HepG2 (cell line): Measurements from ENCODE around the gene ABHD1. TPM values are rescaled to one million over a fixed set of nuclear protein-coding genes. Genes with fewer than 3 reads are reported as not detected.

Source experiments
- FOXK1 ChIP-seq: sonication (generic); formaldehyde crosslinking; IDR thresholded peaks from 2 replicates; pipeline ENCODE4 v1.4.0; 2020; ENCODE audit warnings: low read depth, missing genetic modification reagents, borderline replicate concordance
- FUBP1 ChIP-seq: sonication (generic); formaldehyde crosslinking; IDR thresholded peaks from 2 replicates; pipeline ENCODE4 v1.5.1; 2020; ENCODE audit warnings: missing genetic modification reagents, mild to moderate bottlenecking, borderline replicate concordance
- JUND ChIP-seq: sonication (generic); formaldehyde crosslinking; IDR thresholded peaks from 2 replicates; pipeline ENCODE4 v1.8.0; 2022; ENCODE audit warnings: mild to moderate bottlenecking, missing genetic modification reagents
- MTA3 ChIP-seq: sonication (generic); formaldehyde crosslinking; IDR thresholded peaks from 2 replicates; pipeline ENCODE4 v1.4.0; 2020; ENCODE audit warnings: missing genetic modification reagents
- NFATC3 ChIP-seq: sonication (generic); formaldehyde crosslinking; IDR thresholded peaks from 2 replicates; pipeline ENCODE4 v1.5.1; 2020; ENCODE audit warnings: mild to moderate bottlenecking, missing genetic modification reagents
- ONECUT2 ChIP-seq: sonication (generic); formaldehyde crosslinking; IDR thresholded peaks from 2 replicates; pipeline ENCODE4 v1.4.0; 2020; ENCODE audit warnings: missing genetic modification reagents
- POGZ ChIP-seq: sonication (generic); formaldehyde crosslinking; IDR thresholded peaks from 2 replicates; pipeline ENCODE4 v1.4.0; 2020; ENCODE audit warnings: mild to moderate bottlenecking, missing genetic modification reagents
- PRMT3 ChIP-seq: sonication (generic); formaldehyde crosslinking; IDR thresholded peaks from 2 replicates; pipeline ENCODE4 v1.8.1; 2022; ENCODE audit warnings: low read depth, mild to moderate bottlenecking, moderate library complexity, missing genetic modification reagents, borderline replicate concordance
- RFX5 ChIP-seq: IDR thresholded peaks from 2 replicates; pipeline ENCODE4 v1.6.1; 2011; ENCODE audit warnings: low read depth, low read length, improper control_type of control experiment
- SMARCC2 ChIP-seq: fragments of 450-650 bp; IDR thresholded peaks from 2 replicates; pipeline ENCODE4 v1.6.1; 2017; ENCODE audit warnings: antibody characterized with exemption, mild to moderate bottlenecking
- SRF ChIP-seq: IDR thresholded peaks from 2 replicates; pipeline ENCODE4 v1.6.1; 2011; ENCODE audit warnings: mild to moderate bottlenecking, low read depth, low read length, moderate library complexity
- TBP ChIP-seq: sonication (generic); formaldehyde crosslinking; IDR thresholded peaks from 2 replicates; pipeline ENCODE4 v1.5.0; 2020; ENCODE audit warnings: missing genetic modification reagents
- TFE3 ChIP-seq: IDR thresholded peaks from 2 replicates; pipeline ENCODE4 v1.6.1; 2016
- U2AF2 ChIP-seq: fragments of 200-400 bp; formaldehyde crosslinking; IDR thresholded peaks from 2 replicates; pipeline ENCODE4 v1.6.1; 2017; ENCODE audit warnings: low read depth, mild to moderate bottlenecking, low read length
- USF2 ChIP-seq, 2 experiments: sonication (generic) in 1 of 2; formaldehyde crosslinking in 1 of 2; IDR thresholded peaks; 2 replicates each; pipeline versions ENCODE4 v1.5.1 to v1.6.1; 2011 to 2020; ENCODE audit warnings: borderline replicate concordance in 1 of 2, low read depth in 1 of 2, low read length in 1 of 2, mild to moderate bottlenecking in 1 of 2, missing genetic modification reagents in 1 of 2, moderate library complexity in 1 of 2
- ZFP36 ChIP-seq: fragments of 150-350 bp; IDR thresholded peaks from 2 replicates; pipeline ENCODE4 v1.6.1; 2018; ENCODE audit warnings: borderline replicate concordance, low read length, low read depth; ENCODE audit not compliant: partially characterized antibody
- ZFP37 ChIP-seq: sonication (generic); formaldehyde crosslinking; IDR thresholded peaks from 2 replicates; pipeline ENCODE4 v1.4.0; 2020; ENCODE audit warnings: missing genetic modification reagents, borderline replicate concordance
- ZFP62 ChIP-seq: sonication (generic); formaldehyde crosslinking; IDR thresholded peaks from 2 replicates; pipeline ENCODE4 v1.4.0; 2020; ENCODE audit warnings: missing genetic modification reagents
- ZNF253 ChIP-seq: sonication (generic); formaldehyde crosslinking; IDR thresholded peaks from 2 replicates; pipeline ENCODE4 v1.8.0; 2022; ENCODE audit warnings: mild to moderate bottlenecking, missing genetic modification reagents, borderline replicate concordance
- ZNF7 ChIP-seq: IDR thresholded peaks from 2 replicates; pipeline ENCODE4 v1.6.1; 2016; ENCODE audit warnings: missing biosample characterization, missing genetic modification reagents
- ZNF746 ChIP-seq: sonication (generic); formaldehyde crosslinking; IDR thresholded peaks from 2 replicates; pipeline ENCODE4 v1.8.0; 2022; ENCODE audit warnings: mild to moderate bottlenecking, missing genetic modification reagents
- ZSCAN22 ChIP-seq: sonication (generic); formaldehyde crosslinking; IDR thresholded peaks from 2 replicates; pipeline ENCODE4 v1.4.0; 2020; ENCODE audit warnings: mild to moderate bottlenecking, missing genetic modification reagents
- polyA plus RNA-seq, 8 experiments: library from polyadenylated mRNA; depleted of rRNA in 3 of 8; stranded (reverse) in 7 of 8; unstranded in 1 of 8; fragments of >200 nt; fragmentation: Illumina TruSeq in 4 of 8; extraction: Trizol in 4 of 8; gene quantifications; 2 replicates each; pipeline versions ENCODE4 v1.2.1 to v1.2.3, GENCODE V29; 2011 to 2016; ENCODE audit warnings: low read depth in 4 of 8, missing spikeins in 1 of 8, mixed read lengths in 1 of 8; ENCODE audit not compliant: insufficient read depth in 1 of 8
- total RNA-seq, 5 experiments: library from RNA; depleted of rRNA; stranded (reverse); fragments of >200 nt; fragmentation: Illumina TruSeq; extraction: Trizol; gene quantifications; 2 replicates each; pipeline ENCODE4 v1.2.3, GENCODE V29; 2016; ENCODE audit warnings: low read depth in 1 of 5

ABHD1 gene
- total and polyA plus RNA-seq, 2 of the 13 experiments (the other 11 are each of a cell fraction or from before 2014, with no cell fraction given) = 0.04 to 0.81 TPM

- no peak for TF ChIP-seq JUND
- no peak for TF ChIP-seq MTA3 (CRISPR knock-in tag)
- peak; percentile 86 for TF ChIP-seq ZNF7 (CRISPR knock-in tag)
- TF ChIP-seq PRMT3 (CRISPR knock-in tag) = no peak
- TF ChIP-seq ZNF746 (CRISPR knock-in tag) = peak; percentile 81
- TF ChIP-seq ONECUT2 (CRISPR knock-in tag) = peak; percentile 73
- TF ChIP-seq FOXK1 = peak; percentile 69
- TF ChIP-seq NFATC3 (CRISPR knock-in tag) = no peak
- TF ChIP-seq TFE3 (CRISPR knock-in tag) = peak; percentile 83
- TF ChIP-seq POGZ (CRISPR knock-in tag) = peak; percentile 87
- peak; percentile 75 for TF ChIP-seq RFX5
- TF ChIP-seq ZFP62 (CRISPR knock-in tag) = no peak
- no peak for TF ChIP-seq USF2 (IDR thresholded peaks at IDR 0.05; ENCODE audit: low read depth, low read length)
- 0 out of 2 replicates have a peak, but pooled peaks have one; percentile 29 for TF ChIP-seq USF2 (CRISPR knock-in tag; IDR thresholded peaks at IDR 0.05; ENCODE audit: borderline replicate concordance)
- peak; percentile 90; the same call in 1 of the 2 replicates for TF ChIP-seq ZFP37 (CRISPR knock-in tag)
- no peak for TF ChIP-seq TBP (CRISPR knock-in tag)
- no peak for TF ChIP-seq ZFP36
- TF ChIP-seq ZSCAN22 (CRISPR knock-in tag) = no peak
- TF ChIP-seq SRF = no peak
- no peak for TF ChIP-seq ZNF253
- TF ChIP-seq SMARCC2 = no peak
- TF ChIP-seq U2AF2 = no peak
- no peak for TF ChIP-seq FUBP1 (CRISPR knock-in tag)
These were observed 54.1 kb downstream of the ABHD1 start (continued) for GRCh38 chr2:27177441-27178351.
